Mesodermal cell (in vitro differentiated cells): ENCODE measurements around the gene LRRK1.

ENCODE experiments used
- H3K27ac ChIP-seq: 2 replicates; pipeline ENCODE4 v1.7.0; 2013; ENCODE audit warnings: mild to moderate bottlenecking, low read depth, low read length, moderate library complexity; ENCODE audit not compliant: severe bottlenecking
- H3K36me3 ChIP-seq: 2 replicates; pipeline ENCODE4 v1.7.1; 2013; ENCODE audit warnings: mild to moderate bottlenecking, low read length, moderate library complexity; ENCODE audit not compliant: control insufficient read depth, insufficient read depth
- H3K4me1 ChIP-seq: one replicate; pipeline ENCODE4 v1.7.1; 2013; ENCODE audit warnings: mild to moderate bottlenecking, low read length; ENCODE audit not compliant: insufficient read depth, control insufficient read depth, poor library complexity, severe bottlenecking
- H3K4me3 ChIP-seq: 2 replicates; pipeline ENCODE4 v1.7.0; 2013; ENCODE audit warnings: low read length, control low read depth, mild to moderate bottlenecking; ENCODE audit not compliant: insufficient read depth, poor library complexity, severe bottlenecking; ENCODE audit errors: extremely low read depth
- H3K9me3 ChIP-seq: 2 replicates; pipeline ENCODE4 v1.7.1; 2013; ENCODE audit warnings: mild to moderate bottlenecking, low read length, moderate library complexity; ENCODE audit not compliant: control insufficient read depth
- WGBS, 2 experiments: methylation state at CpG; one replicate each; pipeline ENCODE4 v1.1.5; 2013; ENCODE audit warnings: missing lambda C conversion rate in 2 of 2; ENCODE audit not compliant: insufficient coverage in 2 of 2; 5-methylcytosine and 5-hydroxymethylcytosine counted together

LRRK1 gene

DNA sequence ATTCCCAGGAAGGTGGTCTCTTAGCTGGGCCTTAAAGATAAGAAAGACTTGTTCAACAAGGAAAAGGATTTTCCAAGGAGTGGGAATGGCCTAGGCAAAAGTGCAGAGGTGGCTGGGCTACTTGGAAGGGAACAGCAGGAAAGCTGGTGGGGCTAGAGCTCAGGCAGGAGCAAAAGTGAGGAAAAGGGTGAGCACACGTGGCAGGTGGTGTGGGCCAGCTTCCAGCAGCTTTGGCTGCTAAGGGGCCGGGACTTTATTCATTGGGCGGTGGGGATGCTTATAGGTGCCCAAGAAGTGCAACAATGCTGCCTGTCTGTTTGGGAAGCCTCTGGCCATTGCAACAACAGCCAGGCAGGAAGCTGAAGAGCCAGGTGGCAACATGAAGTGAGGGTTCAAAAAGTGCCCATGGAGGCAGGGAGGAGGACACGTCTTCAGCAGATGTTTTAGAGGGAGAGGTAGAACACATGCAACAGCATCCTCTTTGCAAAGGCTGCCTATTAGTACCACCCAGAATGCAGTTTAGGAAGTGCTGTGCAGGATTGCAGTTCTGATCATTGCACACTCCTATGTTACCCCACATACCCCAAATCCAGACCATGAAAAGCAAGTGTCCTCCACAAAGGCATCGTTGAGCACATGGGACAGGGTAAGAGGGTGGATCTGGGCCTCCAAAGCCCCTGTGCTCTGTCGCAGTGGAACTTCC, 25.7 kb upstream of the LRRK1 start:
- Histone ChIP-seq H3K4me3 (no peak overlapping the region), H3K4me1 (peaks cover 33% of the 10 kb centered on the region), H3K36me3 (no peaks in the 10 kb centered on the region), H3K27ac (no peak overlapping the region), H3K9me3 (no peaks in the 10 kb centered on the region)
- WGBS, 2 experiments: 81 to 97% methylated on average over 3 to 6 of the region's 6 CpGs

DNA sequence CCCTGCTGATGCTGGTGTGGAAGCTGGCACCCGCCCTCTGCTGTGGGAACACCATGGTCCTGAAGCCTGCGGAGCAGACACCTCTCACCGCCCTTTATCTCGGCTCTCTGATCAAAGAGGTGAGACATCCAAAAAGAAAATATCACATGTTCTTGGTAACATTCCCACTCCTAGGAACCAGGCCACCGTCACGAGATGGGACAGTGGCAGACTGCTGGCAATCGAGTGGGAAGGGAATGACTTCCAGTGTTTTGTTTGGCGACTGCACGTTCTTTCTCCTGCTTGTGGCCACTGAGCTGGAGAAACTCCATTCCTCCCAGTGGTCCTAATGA, 25.2 kb upstream of the LRRK1 start:
- 87 to 91% methylated on average over 8 to 9 of the region's 9 CpGs for WGBS, 2 experiments
- Histone ChIP-seq H3K36me3 (no peaks in the 10 kb centered on the region), H3K27ac (no peak overlapping the region), H3K9me3 (no peaks in the 10 kb centered on the region), H3K4me3 (no peak overlapping the region), H3K4me1 (peaks cover 30% of the 10 kb centered on the region)

- Histone ChIP-seq H3K4me1 (peaks cover 12% of the 10 kb centered on the region), H3K36me3 (no peaks in the 10 kb centered on the region), H3K9me3 (no peaks in the 10 kb centered on the region), H3K27ac (no peak overlapping the region), H3K4me3 (no peak overlapping the region)
- WGBS, 2 experiments: 97% methylated on average over 9 of the region's 13 CpGs
Measured at GRCh38 chr15:100895721-100896120, 23.4 kb upstream of the LRRK1 start.

DNA sequence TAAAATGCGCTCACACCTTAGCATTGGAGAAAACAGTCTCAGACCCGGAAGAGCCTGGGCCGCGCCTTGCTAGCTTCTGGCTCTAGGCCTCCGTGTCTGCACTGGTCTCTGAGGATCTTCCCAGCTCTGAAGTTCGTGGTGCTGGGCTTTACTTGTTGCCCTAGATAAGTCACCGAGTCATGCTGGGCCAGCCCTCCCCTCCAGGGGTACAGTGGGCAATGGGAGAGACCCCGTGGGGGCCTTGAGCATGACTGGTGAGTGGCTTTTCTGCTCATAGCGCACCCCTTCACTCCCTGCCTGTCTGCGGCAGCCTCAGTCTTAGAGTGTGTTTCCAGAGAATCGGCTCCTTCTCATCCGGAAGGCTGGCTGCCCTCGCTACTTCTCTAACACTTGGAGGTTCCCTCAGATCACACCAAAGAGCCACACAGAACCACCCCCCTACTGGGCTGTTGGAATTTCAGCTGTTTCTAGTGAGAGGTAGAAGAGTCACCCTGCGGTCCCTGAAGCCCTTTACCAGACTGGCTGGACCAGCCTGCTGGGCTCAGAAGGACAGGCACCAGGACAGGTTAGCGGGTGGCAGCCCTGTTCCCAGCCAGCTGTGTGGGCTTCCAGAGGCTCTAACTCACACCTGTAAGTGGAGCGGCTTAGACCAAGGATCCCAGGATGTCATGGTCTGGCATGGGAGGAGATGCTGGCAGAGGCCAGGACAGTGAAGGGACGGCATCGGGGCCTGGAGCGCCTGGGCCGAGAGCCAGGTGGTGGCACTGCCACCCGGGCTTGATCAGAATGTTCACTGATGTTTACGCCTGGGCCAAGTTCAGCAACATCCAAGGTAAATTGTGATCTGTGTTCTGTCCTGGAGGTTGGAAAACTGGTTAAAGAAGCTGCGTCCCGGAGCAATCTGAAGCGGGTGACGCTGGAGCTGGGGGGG, 21.7 kb upstream of the LRRK1 start:
- Histone ChIP-seq H3K9me3 (no peaks in the 10 kb centered on the region), H3K36me3 (no peaks in the 10 kb centered on the region), H3K27ac (no peak overlapping the region), H3K4me1 (no peaks in the 10 kb centered on the region), H3K4me3 (no peak overlapping the region)
- 91 to 92% methylated on average over 23 to 26 of the region's 26 CpGs for WGBS, 2 experiments

DNA sequence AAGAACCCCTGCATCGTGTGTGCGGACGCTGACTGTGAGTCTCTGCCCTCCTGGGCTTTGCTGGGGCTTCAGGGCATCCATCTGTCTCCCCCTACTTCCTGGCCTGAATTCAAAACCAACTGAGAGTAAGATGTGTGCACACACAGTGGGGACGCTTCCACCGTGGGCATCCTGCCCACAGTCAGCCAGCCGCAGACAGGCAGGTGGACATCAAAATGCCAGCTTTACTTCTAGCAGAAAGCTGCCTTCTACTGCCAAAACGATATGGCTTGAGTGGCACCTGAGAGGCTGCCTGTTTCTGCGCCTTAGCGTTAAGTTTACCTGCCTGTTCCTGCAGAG, 21.0 kb upstream of the LRRK1 start:
- H3K36me3 ChIP-seq: no peaks in the 10 kb centered on the region
- H3K4me3 ChIP-seq: no peak overlapping the region
- no peak overlapping the region for H3K27ac ChIP-seq
- no peaks in the 10 kb centered on the region for H3K9me3 ChIP-seq
- 88 to 89% methylated on average over 5 to 8 of the region's 9 CpGs for WGBS, 2 experiments
- no peaks in the 10 kb centered on the region for H3K4me1 ChIP-seq

- WGBS, 2 experiments: 91 to 92% methylated on average over 10 of the region's 11 CpGs
- no peaks in the 10 kb centered on the region for H3K4me1 ChIP-seq
- H3K9me3 ChIP-seq: no peaks in the 10 kb centered on the region
- no peak overlapping the region for H3K4me3 ChIP-seq
- no peak overlapping the region for H3K27ac ChIP-seq
- no peaks in the 10 kb centered on the region for H3K36me3 ChIP-seq
Measured at GRCh38 chr15:100898661-100899462, 20.3 kb upstream of the LRRK1 start.

GRCh38 chr15:100899601-100900000, 19.6 kb upstream of the LRRK1 start:
- H3K9me3 ChIP-seq: no peaks in the 10 kb centered on the region
- H3K4me1 ChIP-seq: no peaks in the 10 kb centered on the region
- no peak overlapping the region for H3K4me3 ChIP-seq
- H3K36me3 ChIP-seq: no peaks in the 10 kb centered on the region
- 83 to 90% methylated on average over 2 to 4 of the region's 5 CpGs for WGBS, 2 experiments
- no peak overlapping the region for H3K27ac ChIP-seq

DNA sequence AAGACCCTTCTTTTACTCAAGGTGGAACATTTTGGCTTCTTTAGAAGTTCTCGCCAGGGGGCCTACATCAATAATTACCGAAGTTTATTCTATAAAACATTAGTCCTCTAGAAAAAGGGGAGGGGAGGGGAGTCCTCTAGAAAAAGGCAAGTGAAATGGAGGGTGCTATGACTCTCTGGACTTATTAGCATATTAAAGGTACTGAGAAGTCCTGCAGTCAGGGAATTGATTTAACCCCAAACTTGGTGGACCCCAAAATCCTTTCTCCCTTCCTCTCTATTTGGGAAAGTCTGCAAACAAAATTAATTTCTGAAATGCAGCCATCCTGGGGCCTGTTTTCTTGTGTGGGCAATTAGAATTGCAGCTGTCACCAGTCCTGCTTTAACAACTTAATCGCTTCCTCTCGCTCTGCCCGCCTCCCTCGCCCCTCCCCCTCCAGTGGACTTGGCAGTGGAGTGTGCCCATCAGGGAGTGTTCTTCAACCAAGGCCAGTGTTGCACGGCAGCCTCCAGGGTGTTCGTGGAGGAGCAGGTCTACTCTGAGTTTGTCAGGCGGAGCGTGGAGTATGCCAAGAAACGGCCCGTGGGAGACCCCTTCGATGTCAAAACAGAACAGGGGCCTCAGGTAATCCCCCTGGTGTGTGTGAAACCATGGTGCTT, 18.9 kb upstream of the LRRK1 start:
- H3K4me3 ChIP-seq: no peak overlapping the region
- 84 to 88% methylated on average over 9 to 11 of the region's 13 CpGs for WGBS, 2 experiments

GRCh38 chr15:100900795-100901169, 18.4 kb upstream of the LRRK1 start:
- Histone ChIP-seq H3K4me1 (no peaks in the 10 kb centered on the region), H3K9me3 (no peaks in the 10 kb centered on the region), H3K27ac (no peak overlapping the region), H3K36me3 (no peaks in the 10 kb centered on the region), H3K4me3 (no peak overlapping the region)
- 72 to 80% methylated on average over 6 of the region's 9 CpGs for WGBS, 2 experiments

More for the DNA sequence above, 18.9 kb upstream of the LRRK1 start:
- Histone ChIP-seq H3K9me3 (no peaks in the 10 kb centered on the region), H3K27ac (no peak overlapping the region), H3K4me1 (no peaks in the 10 kb centered on the region), H3K36me3 (no peaks in the 10 kb centered on the region)

DNA sequence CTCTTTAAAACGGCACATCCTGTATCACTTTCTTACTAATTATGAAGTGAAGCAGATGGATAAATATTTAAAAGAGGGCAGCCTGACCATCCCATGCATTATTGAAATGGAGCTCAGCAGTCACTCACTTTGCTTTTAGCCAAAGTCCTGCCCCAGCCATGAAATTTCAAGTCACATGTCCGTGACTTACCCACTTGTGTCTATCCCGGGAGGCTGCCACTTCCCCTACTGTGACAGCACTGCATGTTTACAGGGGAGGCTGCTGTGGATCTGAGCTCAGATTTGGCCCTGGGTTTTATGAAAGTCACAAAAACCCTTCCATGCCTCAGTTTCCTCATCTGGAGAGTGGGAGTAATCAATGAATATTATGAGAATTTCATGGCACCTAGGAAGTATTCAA, 17.9 kb upstream of the LRRK1 start:
- no peak overlapping the region for H3K4me3 ChIP-seq
- H3K27ac ChIP-seq: no peak overlapping the region
- WGBS, 2 experiments: 83 to 100% methylated on average over 1 of the region's 3 CpGs
- no peaks in the 10 kb centered on the region for H3K36me3 ChIP-seq
- no peaks in the 10 kb centered on the region for H3K9me3 ChIP-seq
- H3K4me1 ChIP-seq: no peaks in the 10 kb centered on the region
